NCI-H345 (cell line): ENCODE results near the gene ATG13.
A peak's percentile ranks its signal among the peaks of the same experiment; 100 is the strongest.

Experiments used
- DNase-seq: peaks from one replicate; lab custom pipeline; 2025; lab: John Stamatoyannopoulos, UW

Gene ATG13

GRCh38 chr11:46607516-46607915, 9.8 kb upstream of the ATG13 start:
- no peak for DNase-seq

GRCh38 chr11:46609386-46609785, 8.0 kb upstream of the ATG13 start:
- DNase-seq = no peak

- DNase-seq = no peak
Observed at GRCh38 chr11:46611526-46612304, 5.6 kb upstream of the ATG13 start.

- no peak for DNase-seq
Observed at GRCh38 chr11:46612326-46612725, 5.0 kb upstream of the ATG13 start.

- no peak for DNase-seq
Observed at GRCh38 chr11:46615756-46616155, 1.6 kb upstream of the ATG13 start.

- DNase-seq = no peak
Observed at GRCh38 chr11:46616551-46617133, 711 bp upstream of the ATG13 start.

- DNase-seq = no peak
Observed at GRCh38 chr11:46617972-46618314, 590 bp downstream of the ATG13 start.

GRCh38 chr11:46618837-46619236, 1.5 kb downstream of the ATG13 start:
- no peak for DNase-seq

GRCh38 chr11:46625406-46625805, 8.1 kb downstream of the ATG13 start:
- DNase-seq = no peak

GRCh38 chr11:46628961-46629360, 11.6 kb downstream of the ATG13 start:
- no peak for DNase-seq

GRCh38 chr11:46630237-46630636, 12.9 kb downstream of the ATG13 start:
- no peak for DNase-seq

- no peak for DNase-seq
Observed at GRCh38 chr11:46631676-46632075, 14.3 kb downstream of the ATG13 start.

- no peak for DNase-seq
Observed at GRCh38 chr11:46632502-46632901, 15.1 kb downstream of the ATG13 start.

GRCh38 chr11:46633291-46634217, 16.2 kb downstream of the ATG13 start:
- no peak for DNase-seq

GRCh38 chr11:46635557-46636139, 18.3 kb downstream of the ATG13 start:
- no peak for DNase-seq

GRCh38 chr11:46637546-46637945, 20.2 kb downstream of the ATG13 start:
- no peak for DNase-seq

GRCh38 chr11:46639197-46639839, 22.0 kb downstream of the ATG13 start:
- DNase-seq = peak; percentile 0

- no peak for DNase-seq
Observed at GRCh38 chr11:46640036-46640788, 22.9 kb downstream of the ATG13 start.

GRCh38 chr11:46641639-46642038, 24.3 kb downstream of the ATG13 start:
- no peak for DNase-seq

- no peak for DNase-seq
Observed at GRCh38 chr11:46642627-46643335, 25.4 kb downstream of the ATG13 start.

- DNase-seq = no peak
Observed at GRCh38 chr11:46643531-46643930, 26.2 kb downstream of the ATG13 start.
